ENCODE data around the gene EXPH5. TPM values are rescaled to one million over a fixed set of nuclear protein-coding genes. Genes with fewer than 3 reads are reported as not detected.

The EXPH5 gene
- total and polyA plus RNA-seq, 2 donors (not counting 3 experiments of a cell fraction or from before 2014, with no cell fraction given) = 0.03 to 0.09 TPM

DNA sequence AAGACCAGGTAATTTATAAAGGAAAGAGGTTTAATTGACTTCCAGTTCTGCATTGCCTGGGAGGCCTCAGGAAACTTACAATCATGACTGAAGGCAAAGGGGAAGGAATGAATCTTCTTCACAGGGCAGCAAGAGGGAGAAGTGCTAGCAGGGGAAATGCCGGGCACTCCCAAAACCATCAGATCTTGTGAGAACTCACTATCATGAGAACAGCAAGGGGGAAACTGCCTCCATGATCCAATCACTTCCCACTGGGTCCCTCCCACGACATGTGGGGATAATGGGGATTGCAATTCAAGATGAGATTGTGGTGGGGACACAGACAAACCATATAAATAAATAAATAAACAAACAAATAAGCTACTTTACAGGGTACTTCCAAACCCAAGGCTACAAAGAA, 28.8 kb upstream of the EXPH5 start:
- CTCF ChIA-PET = interaction anchor here (1.1 kb wide), 1 partner anchor 10 kb away, joined by 3 read pairs; no protein-coding TSS in a partner anchor
- BruUV-seq (replicated peaks) = no TSS peak
- intact Hi-C loops (cut with micrococcal nuclease) = no loop called here

More for the DNA sequence above, 28.8 kb upstream of the EXPH5 start:
- DNase-seq (ENCODE audit: low read depth, low spot score) (no peak), FAIRE-seq (no peak)
- Histone ChIP-seq H3K4me1 (ENCODE audit: control insufficient read depth, extremely low read depth, insufficient read depth, low read length) (peaks cover 3% of the 10 kb centered on the region), H3K36me3 (ENCODE audit: control insufficient read depth in 2 of 2, extremely low read depth in 1 of 2, insufficient read depth in 2 of 2, low read length in 2 of 2) (no peaks in the 10 kb centered on the region), H3K9ac (replicated peaks; ENCODE audit: extremely low read depth, insufficient read depth, low read length) (no peak overlapping the region), H4K20me1 (replicated peaks; ENCODE audit: control insufficient read depth, extremely low read depth, insufficient read depth, low read length) (no peaks in the 10 kb centered on the region), H3K4me3 (replicated peaks in 1 of 3; ENCODE audit: insufficient read depth in 1 of 3, low read depth in 1 of 3, low read length in 3 of 3) (no peak overlapping the region), H3K9me3 (replicated peaks; ENCODE audit: control insufficient read depth, insufficient read depth, low read length) (no peaks in the 10 kb centered on the region), H3K27me3 (ENCODE audit: control insufficient read depth in 2 of 2, insufficient read depth in 2 of 2, low read length in 2 of 2) (peaks cover 1 to 9% of the 10 kb centered on the region in 2 experiments), H3K9me1 (replicated peaks; ENCODE audit: control insufficient read depth, extremely low read depth, insufficient read depth, low read length) (no peaks in the 10 kb centered on the region), H3K79me2 (ENCODE audit: control insufficient read depth, insufficient read depth, low read length) (no peaks in the 10 kb centered on the region), H3K27ac (ENCODE audit: insufficient read depth, low read depth, low read length) (no peak overlapping the region), H2AFZ (ENCODE audit: low read depth, low read length) (no peak overlapping the region), H3K4me2 (ENCODE audit: insufficient read depth, low read length) (no peak overlapping the region)
- dilution Hi-C loops (cut with MboI; ENCODE audit: extremely low pct_ligation_motif_present, low sequenced_read_pairs) = no loop called here
- TF ChIP-seq JUN (IDR thresholded peaks at IDR 0.05; ENCODE audit: borderline replicate concordance, insufficient read depth, insufficient read length, low read depth) (no peak), MYC (IDR thresholded peaks at IDR 0.05; ENCODE audit: low read depth, low read length) (no peak), EZH2 (IDR thresholded peaks at IDR 0.05; ENCODE audit: borderline replicate concordance, low read depth, low read length, severe bottlenecking) (no peak), POLR2A (IDR thresholded peaks at IDR 0.05; ENCODE audit: low read depth, low read length) (no peak), POLR2AphosphoS5 (IDR thresholded peaks at IDR 0.05; ENCODE audit: insufficient read depth, low read depth, low read length) (no peak), GATA2 (IDR thresholded peaks at IDR 0.05; ENCODE audit: insufficient read depth, insufficient read length, low read depth, low read length) (no peak), FOS (IDR thresholded peaks at IDR 0.05; ENCODE audit: borderline replicate concordance, insufficient read depth, low read length) (no peak), CTCF (IDR thresholded peaks at IDR 0.05; ENCODE audit: extremely low read depth in 1 of 2, insufficient read depth in 1 of 2, low read depth in 1 of 2, low read length in 2 of 2) (no peak), MAX (IDR thresholded peaks at IDR 0.05; ENCODE audit: insufficient read depth, insufficient read length) (no peak)
- POLR2A ChIA-PET = no interaction called here
